Sigmoid colon (tissue), 7 donors: ENCODE results near the gene SAMD14. TPM values are rescaled to one million over a fixed set of nuclear protein-coding genes. Genes with fewer than 3 reads are reported as not detected.

Experiments
- DNase-seq: peaks from one replicate; pipeline ENCODE4 v3.0.0-alpha.2; 2019
- H3K27ac ChIP-seq, 4 donors: fragments of 200-600 bp; sonication (generic); one replicate each; pipeline ENCODE4 v1.5.1; 2016 to 2019; ENCODE audit warnings: mild to moderate bottlenecking in 1 of 4
- H3K27me3 ChIP-seq, 3 donors: fragments of 200-600 bp; sonication (generic); one replicate each; pipeline ENCODE4 v1.5.1; 2019; ENCODE audit warnings: mild to moderate bottlenecking in 1 of 3
- H3K36me3 ChIP-seq, 4 donors: fragments of 200-600 bp; sonication (generic); one replicate each; pipeline ENCODE4 v1.5.1; 2016 to 2019
- H3K4me1 ChIP-seq, 4 donors: fragments of 200-600 bp; sonication (generic); one replicate each; pipeline ENCODE4 v1.5.1; 2017 to 2019
- H3K4me3 ChIP-seq, 4 donors: fragments of 200-600 bp; sonication (generic); one replicate each; pipeline ENCODE4 v1.5.1; 2017 to 2019; ENCODE audit warnings: mild to moderate bottlenecking in 2 of 4, moderate library complexity in 1 of 4
- H3K9me3 ChIP-seq, 4 donors: fragments of 200-600 bp in 3 of 4; sonication (generic) in 3 of 4; one replicate each; pipeline versions ENCODE4 v1.5.1 to v1.6.1; 2013 to 2019
- CTCF ChIP-seq, 4 experiments: fragments of 450-650 bp in 3 of 4; fragments of 200-600 bp in 1 of 4; IDR thresholded peaks; one replicate each; pipeline ENCODE4 v1.5.1; 2016 to 2019; ENCODE audit warnings: antibody characterized with exemption in 4 of 4, mild to moderate bottlenecking in 3 of 4, moderate library complexity in 2 of 4
- EP300 ChIP-seq, 4 donors: sonication (generic); formaldehyde crosslinking; IDR thresholded peaks; one replicate each; pipeline ENCODE4 v1.6.1; 2017; ENCODE audit warnings: antibody characterized with exemption in 4 of 4
- POLR2A ChIP-seq, 2 donors: fragments of 450-650 bp; IDR thresholded peaks; one replicate each; pipeline ENCODE4 v1.6.1; 2016; ENCODE audit warnings: antibody characterized with exemption in 2 of 2, mild to moderate bottlenecking in 2 of 2, moderate library complexity in 2 of 2
- POLR2AphosphoS5 ChIP-seq, 4 donors: sonication (generic); formaldehyde crosslinking; IDR thresholded peaks; one replicate each; pipeline ENCODE4 v1.6.1; 2017; ENCODE audit warnings: antibody characterized with exemption in 4 of 4
- WGBS, 2 donors: extraction: QIAGEN DNeasy Blood & Tissue Kit; methylation state at CpG; one replicate each; pipeline ENCODE4 v1.1.7; 2013; 5-methylcytosine and 5-hydroxymethylcytosine counted together
- intact Hi-C: fragments of 100-400 bp; cut with DNase I; formaldehyde crosslinking; loops from one replicate; pipeline ENCODE4 v1.15.1; 2023
- polyA plus RNA-seq, 3 donors: library from polyadenylated mRNA; stranded (reverse); fragments of 200-250 nt; gene quantifications; one replicate each; pipeline ENCODE4 v1.2.3, GENCODE V29; 2013
- total RNA-seq, 4 donors: library from RNA; depleted of rRNA; stranded (reverse); fragments of >200 nt; gene quantifications; one replicate each; pipeline ENCODE4 v1.1.0, GENCODE V29; 2016
- donor health status: healthy with polysubstance abuse.
- donor health status: Bipolar disorder and iron deficiency.
- donor health status: healthy.

The SAMD14 gene
- total and polyA plus RNA-seq, 7 donors, result 0.16 to 2.5 (median 0.92) TPM

- peaks cover 0 to 49% (median 37%) of the 10 kb centered on the region in 4 donors for H3K4me1 ChIP-seq
- peak overlapping the region; percentile 91 to 97 (median 94) for H3K4me3 ChIP-seq
- H3K36me3 ChIP-seq, result peaks cover 10 to 25% (median 19%) of the 10 kb centered on the region in 4 donors
- intact Hi-C loops, result no loop called here
- no peaks in the 10 kb centered on the region for H3K27me3 ChIP-seq
- peak overlapping the region; percentile 91 to 96 (median 92) for H3K27ac ChIP-seq
- 10 to 31% methylated on average over 6 of the region's 6 CpGs for WGBS, 2 donors
- DNase-seq, result no peak
- H3K9me3 ChIP-seq, result no peaks in the 10 kb centered on the region
- TF ChIP-seq CTCF (IDR thresholded peaks at IDR 0.05), result no peak
- no peak for TF ChIP-seq POLR2A (IDR thresholded peaks at IDR 0.05)
- TF ChIP-seq EP300 (IDR thresholded peaks at IDR 0.05), result no peak
- no peak for TF ChIP-seq POLR2AphosphoS5 (IDR thresholded peaks at IDR 0.05)
These were observed 33.9 kb downstream of the SAMD14 start for GRCh38 chr17:50096092-50096491.

- TF ChIP-seq CTCF (IDR thresholded peaks at IDR 0.05) (no peak), POLR2AphosphoS5 (IDR thresholded peaks at IDR 0.05) (no peak), POLR2A (IDR thresholded peaks at IDR 0.05) (no peak), EP300 (IDR thresholded peaks at IDR 0.05) (no peak)
- WGBS, 2 donors, result 1% methylated on average over 12 of the region's 12 CpGs
- DNase-seq, result no peak
- H3K4me3 ChIP-seq, result peak overlapping the region; percentile 91 to 97 (median 94)
- peaks cover 10 to 25% (median 19%) of the 10 kb centered on the region in 4 donors for H3K36me3 ChIP-seq
- intact Hi-C loops, result loop anchor here (2.0 kb wide), 1 partner anchor 201 kb away; no protein-coding TSS in a partner anchor
- H3K27ac ChIP-seq, result peak overlapping the region; percentile 91 to 96 (median 92)
- no peaks in the 10 kb centered on the region for H3K27me3 ChIP-seq
- peaks cover 0 to 45% (median 33%) of the 10 kb centered on the region in 4 donors for H3K4me1 ChIP-seq
- no peaks in the 10 kb centered on the region for H3K9me3 ChIP-seq
These were observed 34.3 kb downstream of the SAMD14 start for GRCh38 chr17:50095626-50096037.

GRCh38 chr17:50094753-50095619, 35.0 kb downstream of the SAMD14 start, which contains the start of gene PDK2:
TSS of gene PDK2 (plus strand) at chr17:50095351. CDS start at chr17:50095436, 85 bp downstream.
- WGBS, 2 donors, result 1% methylated on average over 68 of the region's 68 CpGs
- intact Hi-C loops, result loop anchor here (2.0 kb wide), 1 partner anchor 202 kb away; no protein-coding TSS in a partner anchor
- Histone ChIP-seq H3K27me3 (no peaks in the 10 kb centered on the region), H3K4me3 (peak within 1 kb of the TSS; percentile 91 to 97 (median 94)), H3K4me1 (peaks cover 0 to 38% (median 26%) of the 10 kb centered on the region in 4 donors), H3K36me3 (peaks cover 10 to 30% (median 19%) of the 10 kb centered on the region in 4 donors), H3K9me3 (no peaks in the 10 kb centered on the region), H3K27ac (peak within 1 kb of the TSS; percentile 91 to 96 (median 92))
- TF ChIP-seq CTCF (IDR thresholded peaks at IDR 0.05) (no peak), POLR2A (IDR thresholded peaks at IDR 0.05) (peak; percentile 51 to 69), POLR2AphosphoS5 (IDR thresholded peaks at IDR 0.05) (peak; percentile 78 to 91 (median 90)), EP300 (IDR thresholded peaks at IDR 0.05) (peak in 1 of 4 donors; percentile 19)
- peak; percentile 99 for DNase-seq

- Histone ChIP-seq H3K36me3 (peaks cover 9 to 36% (median 21%) of the 10 kb centered on the region in 4 donors), H3K27me3 (no peaks in the 10 kb centered on the region), H3K9me3 (no peaks in the 10 kb centered on the region), H3K4me1 (peaks cover 0 to 32% (median 21%) of the 10 kb centered on the region in 4 donors), H3K4me3 (peak overlapping the region; percentile 91 to 97 (median 94)), H3K27ac (peak overlapping the region; percentile 91 to 96 (median 92))
- intact Hi-C loops, result loop anchor here (2.0 kb wide), 1 partner anchor 203 kb away; no protein-coding TSS in a partner anchor
- WGBS, 2 donors, result 0 to 1% methylated on average over 21 of the region's 21 CpGs
- DNase-seq, result peak; percentile 95
- TF ChIP-seq EP300 (IDR thresholded peaks at IDR 0.05) (no peak), POLR2A (IDR thresholded peaks at IDR 0.05) (no peak), POLR2AphosphoS5 (IDR thresholded peaks at IDR 0.05) (peak in 2 of 4 donors; percentile 18 to 23), CTCF (IDR thresholded peaks at IDR 0.05) (peak; percentile 81 to 97 (median 90))
These were observed 35.7 kb downstream of the SAMD14 start for GRCh38 chr17:50094243-50094752.
